GM21447 (cell line): ENCODE measurements around the gene CHRNB2.
"Not testable (repeated sequence)": the region's sequence is repeated elsewhere in the genome, so short reads cannot be mapped to it uniquely, and the experiment has no call there.

Experiments used
- ATAC-seq: cut with Tn5 transposase; IDR thresholded peaks from one replicate; pipeline ENCODE4 v1.9.1; 2021; ENCODE audit not compliant: unreplicated experiment

The CHRNB2 gene

GRCh38 chr1:154567386-154568156 lies at the start of gene CHRNB2:
CHRNB2 (plus strand) TSS chr1:154567778; CDS start chr1:154568045, 267 bp downstream.
- no peak for ATAC-seq

GRCh38 chr1:154519591-154519991 lies 48.0 kb upstream of the CHRNB2 start:
- ATAC-seq, result no peak

GRCh38 chr1:154520333-154520732 lies 47.2 kb upstream of the CHRNB2 start:
- no peak for ATAC-seq

- no peak for ATAC-seq
Measured at GRCh38 chr1:154521695-154522094, 45.9 kb upstream of the CHRNB2 start.

- no peak for ATAC-seq
Measured at GRCh38 chr1:154524881-154525280, 42.7 kb upstream of the CHRNB2 start.

- ATAC-seq, result no peak
Measured at GRCh38 chr1:154527192-154527591, 40.4 kb upstream of the CHRNB2 start.

- no peak for ATAC-seq
Measured at GRCh38 chr1:154529308-154529707, 38.3 kb upstream of the CHRNB2 start.

- ATAC-seq, result not testable (repeated sequence)
Measured at GRCh38 chr1:154531950-154532349, 35.6 kb upstream of the CHRNB2 start.

- ATAC-seq, result no peak
Measured at GRCh38 chr1:154533952-154534844, 33.4 kb upstream of the CHRNB2 start.

GRCh38 chr1:154536570-154536969 lies 31.0 kb upstream of the CHRNB2 start:
- ATAC-seq, result no peak

GRCh38 chr1:154539486-154540483 lies 27.8 kb upstream of the CHRNB2 start:
- no peak for ATAC-seq

- ATAC-seq, result no peak
Measured at GRCh38 chr1:154541231-154541630, 26.3 kb upstream of the CHRNB2 start.

GRCh38 chr1:154546264-154547063 lies 21.1 kb upstream of the CHRNB2 start:
- no peak for ATAC-seq

- ATAC-seq, result no peak
Measured at GRCh38 chr1:154547105-154547732, 20.4 kb upstream of the CHRNB2 start.

GRCh38 chr1:154548028-154548427 lies 19.6 kb upstream of the CHRNB2 start:
- no peak for ATAC-seq

- no peak for ATAC-seq
Measured at GRCh38 chr1:154549202-154549770, 18.3 kb upstream of the CHRNB2 start.

- no peak for ATAC-seq
Measured at GRCh38 chr1:154550070-154550469, 17.5 kb upstream of the CHRNB2 start.

- ATAC-seq, result no peak
Measured at GRCh38 chr1:154550657-154551056, 16.9 kb upstream of the CHRNB2 start.

GRCh38 chr1:154551474-154551873 lies 16.1 kb upstream of the CHRNB2 start:
- no peak for ATAC-seq
